AG04449 (cell line): ENCODE data around the gene CA5A.
"Not testable (repeated sequence)": the region's sequence is repeated elsewhere in the genome, so short reads cannot be mapped to it uniquely, and the experiment has no call there.

Experiments
- CTCF ChIA-PET: fragments of 350-600 bp; formaldehyde crosslinking; extraction: SDS; loops from one replicate; lab custom pipeline; 2021; ENCODE audit warnings: antibody characterized with exemption; lab: Yijun Ruan, JAX
- POLR2A ChIA-PET: fragments of 400-600, 350-600 bp; formaldehyde crosslinking; extraction: SDS; loops from one replicate; lab custom pipeline; 2020; ENCODE audit warnings: antibody characterized with exemption, inconsistent platforms; lab: Yijun Ruan, JAX
- DNase-seq: peaks from one replicate; pipeline ENCODE4 v3.0.0-alpha.2; 2010; ENCODE audit warnings: low read depth, low spot score
- H3K4me3 ChIP-seq: 2 replicates; pipeline ENCODE4 v1.5.1; 2011; ENCODE audit warnings: low read depth, mild to moderate bottlenecking, control low read depth, low read length
- CTCF ChIP-seq: IDR thresholded peaks from one replicate; pipeline ENCODE4 v1.5.1; 2011; ENCODE audit warnings: mild to moderate bottlenecking, moderate library complexity, low read length, control low read depth, inconsistent platforms; ENCODE audit not compliant: insufficient read depth; ENCODE audit errors: missing control alignments

CA5A gene

GRCh38 chr16:87936375-87937230 is at the start of gene CA5A:
CA5A (minus strand) TSS chr16:87936529; CDS start chr16:87936450, 79 bp downstream.
- ChIA-PET POLR2A (no interaction called here), CTCF (no interaction called here)
- DNase-seq: no peak
- no peak for TF ChIP-seq CTCF
- H3K4me3 ChIP-seq: no peak within 1 kb of the TSS

GRCh38 chr16:87985493-87985892 is 49.2 kb upstream of the CA5A start:
- H3K4me3 ChIP-seq, POLR2A ChIA-PET, DNase-seq: not testable (repeated sequence)
- CTCF ChIA-PET: interaction anchor here (0.6 kb wide), 1 partner anchor 522 kb away, joined by 3 read pairs; no protein-coding TSS in a partner anchor

GRCh38 chr16:87984632-87985267 is 48.4 kb upstream of the CA5A start:
- no peak overlapping the region for H3K4me3 ChIP-seq
- CTCF ChIA-PET: interaction anchor here (0.6 to 3.1 kb wide), 3 partner anchors 24 to 523 kb away, joined by 3 to 12 read pairs (median 3); no protein-coding TSS in a partner anchor
- DNase-seq: no peak
- TF ChIP-seq CTCF: no peak
- POLR2A ChIA-PET: no interaction called here

GRCh38 chr16:87984180-87984579 is 47.9 kb upstream of the CA5A start:
- H3K4me3 ChIP-seq, DNase-seq, POLR2A ChIA-PET: not testable (repeated sequence)
- CTCF ChIA-PET: interaction anchor here (1.0 to 3.1 kb wide), 2 partner anchors 23 to 454 kb away, joined by 3 to 12 read pairs; no protein-coding TSS in a partner anchor

GRCh38 chr16:87983737-87984097 is 47.4 kb upstream of the CA5A start:
- CTCF ChIA-PET: interaction anchor here (1.0 to 3.1 kb wide), 2 partner anchors 23 to 454 kb away, joined by 3 to 12 read pairs; no protein-coding TSS in a partner anchor
- H3K4me3 ChIP-seq, DNase-seq, POLR2A ChIA-PET: not testable (repeated sequence)

DNA sequence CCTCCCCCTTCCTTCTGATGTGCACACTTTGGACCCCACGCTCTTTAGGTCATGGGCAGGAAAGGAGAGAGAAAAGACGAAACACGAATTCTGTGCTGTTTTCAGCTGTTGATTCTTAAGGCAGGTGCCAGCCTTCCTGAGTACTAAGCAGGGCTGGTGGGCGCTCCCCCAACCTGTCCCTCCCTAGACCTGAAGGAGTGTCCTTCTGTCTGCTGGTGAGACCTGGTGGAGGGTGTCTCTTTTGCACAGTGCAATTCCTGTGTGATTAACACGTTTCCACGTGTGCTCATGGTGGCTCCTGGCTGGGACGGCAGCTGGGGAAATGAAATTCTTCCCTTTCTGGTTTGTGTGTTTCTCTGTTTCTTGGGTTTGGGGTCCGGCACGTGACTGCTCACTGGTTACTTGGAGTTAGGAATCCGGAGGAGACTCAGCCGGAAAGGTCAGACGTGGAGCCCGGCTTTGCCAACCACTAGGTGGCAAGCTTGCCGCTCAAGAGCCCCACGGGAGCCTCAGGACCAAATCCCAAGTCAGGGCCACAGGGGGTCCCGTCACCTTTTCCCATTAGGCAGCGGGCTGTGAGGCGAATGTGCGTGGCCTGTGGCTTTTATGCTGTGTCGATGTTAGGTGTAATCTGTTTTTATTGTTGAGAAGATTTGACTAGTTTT is 46.9 kb upstream of the CA5A start:
- DNase-seq, POLR2A ChIA-PET, H3K4me3 ChIP-seq: not testable (repeated sequence)
- CTCF ChIA-PET: interaction anchor here (1.1 to 3.1 kb wide), 5 partner anchors 10 to 455 kb away, joined by 3 to 12 read pairs (median 7); no protein-coding TSS in a partner anchor
- TF ChIP-seq CTCF: peak; percentile 19

GRCh38 chr16:87982581-87983041 is 46.3 kb upstream of the CA5A start:
- no peak for TF ChIP-seq CTCF
- ChIA-PET POLR2A (no interaction called here), CTCF (interaction anchor here (1.1 to 3.1 kb wide), 5 partner anchors 9 to 455 kb away, joined by 3 to 12 read pairs (median 7); no protein-coding TSS in a partner anchor)
- H3K4me3 ChIP-seq: no peak overlapping the region
- no peak for DNase-seq

GRCh38 chr16:87981376-87981775 is 45.0 kb upstream of the CA5A start:
- CTCF ChIA-PET, H3K4me3 ChIP-seq, DNase-seq, POLR2A ChIA-PET: not testable (repeated sequence)

DNA sequence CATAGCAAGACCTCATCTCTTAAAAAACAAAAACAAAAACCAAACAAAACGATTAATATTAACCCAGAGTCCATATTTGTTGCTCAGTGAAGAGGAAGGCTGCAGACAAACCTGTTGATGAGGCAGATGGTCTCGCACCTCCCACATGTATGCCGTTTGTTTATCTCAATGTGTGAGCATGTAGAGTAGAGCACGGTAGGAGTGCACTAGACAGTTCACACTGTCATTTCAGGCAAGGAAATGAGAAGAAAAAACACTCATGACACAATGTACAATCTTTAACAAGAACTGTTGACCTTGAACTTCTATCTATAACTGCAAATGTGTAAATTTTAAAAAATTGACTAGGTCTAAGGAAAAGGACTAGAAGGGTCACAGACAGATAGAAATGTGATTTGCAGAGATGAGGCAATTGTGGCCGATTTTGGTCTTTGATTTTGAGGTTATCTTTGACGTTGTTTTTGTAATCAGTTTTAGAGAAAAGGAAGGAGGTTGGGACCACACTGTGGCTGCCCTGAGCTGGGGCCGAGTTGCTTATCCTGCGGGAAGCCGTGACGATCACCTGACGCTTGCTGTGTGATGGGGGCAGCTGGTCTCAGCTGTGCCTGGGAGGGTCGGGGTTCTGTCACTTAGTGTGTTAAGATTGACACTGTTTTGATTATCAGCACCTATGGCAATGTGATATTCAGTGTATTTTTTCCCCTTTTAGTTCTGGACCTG is 43.7 kb upstream of the CA5A start:
- H3K4me3 ChIP-seq, DNase-seq, POLR2A ChIA-PET: not testable (repeated sequence)
- CTCF ChIA-PET: interaction anchor here (0.6 kb wide), 1 partner anchor 160 kb away, joined by 3 read pairs; no protein-coding TSS in a partner anchor
